T47D (cell line): ENCODE measurements around the gene EML2.
"Not testable (repeated sequence)": the region's sequence is repeated elsewhere in the genome, so short reads cannot be mapped to it uniquely, and the experiment has no call there.

Source experiments
- DNase-seq, 2 experiments: peaks; one replicate each; pipeline versions ENCODE4 v3.0.0 to v3.0.0-alpha.2; 2011 to 2012; ENCODE audit warnings: low read depth in 1 of 2, low spot score in 1 of 2
- JUND ChIP-seq: IDR thresholded peaks from 2 replicates; pipeline ENCODE4 v1.6.1; 2012; ENCODE audit warnings: low read depth
- in situ Hi-C: cut with HindIII; loops from 2 replicates; pipeline ENCODE4 v1.10.0; 2016; ENCODE audit warnings: low sequenced_read_pairs, low pct_unique_long_range_greater_than_20kb

Gene EML2

GRCh38 chr19:45643927-45644771, 5.0 kb upstream of the EML2 start:
- DNase-seq: no peak
- in situ Hi-C loops: no loop called here
- no peak for TF ChIP-seq JUND

- TF ChIP-seq JUND: no peak
- in situ Hi-C loops: no loop called here
- DNase-seq: peak; percentile 82 to 86
Measured at GRCh38 chr19:45643024-45643926, 4.1 kb upstream of the EML2 start.

- DNase-seq: peak; percentile 88 to 97
- in situ Hi-C loops: no loop called here
Measured at GRCh38 chr19:45641274-45642105, 2.3 kb upstream of the EML2 start.

DNA sequence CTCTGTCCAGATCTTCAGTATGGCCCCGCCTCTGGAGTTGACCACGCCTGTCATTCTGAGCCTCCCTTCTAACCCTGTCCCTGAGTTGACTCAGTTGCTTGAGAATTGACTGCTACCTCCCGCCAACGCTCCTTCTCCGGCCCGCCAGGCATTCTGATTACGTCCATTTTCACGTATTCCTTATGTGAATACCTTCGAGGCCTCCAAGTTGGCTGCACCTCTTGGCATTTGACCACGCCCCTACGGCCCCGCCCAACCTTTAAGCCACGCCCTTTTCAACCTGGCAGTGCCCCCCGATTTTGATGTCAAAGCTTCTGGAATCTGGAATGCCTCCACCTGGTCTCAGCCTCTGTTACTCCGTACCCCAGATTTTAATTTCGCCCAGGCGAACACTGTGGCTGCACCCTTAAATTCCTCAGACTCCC, 1.7 kb upstream of the EML2 start:
- in situ Hi-C loops: no loop called here
- TF ChIP-seq JUND: no peak
- peak; percentile 54 to 90 for DNase-seq

More at GRCh38 chr19:45641274-45642105, 2.3 kb upstream of the EML2 start:
- TF ChIP-seq JUND: no peak

GRCh38 chr19:45637890-45638667, 1.1 kb downstream of the EML2 start:
- peak; percentile 28 to 71 for DNase-seq
- no peak for TF ChIP-seq JUND
- in situ Hi-C loops: no loop called here

DNA sequence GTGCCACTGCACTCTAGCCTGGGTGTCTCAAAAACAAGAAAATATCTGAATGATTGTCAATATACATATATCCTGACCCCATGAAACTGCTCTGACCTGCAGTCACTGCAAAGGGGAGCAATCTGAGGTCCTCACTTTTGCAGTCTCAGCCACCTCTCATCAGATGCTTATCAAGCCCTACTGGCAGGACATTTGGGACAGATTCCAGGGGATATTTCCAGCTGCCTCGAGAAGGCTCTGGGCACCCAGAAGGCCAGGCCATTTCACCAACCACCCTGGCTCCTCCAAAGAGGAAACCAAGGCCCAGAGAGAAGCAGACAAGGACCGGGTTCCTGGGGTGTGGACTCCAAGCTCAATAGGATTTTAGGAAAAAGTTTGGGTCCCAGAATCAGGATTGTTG, 2.3 kb downstream of the EML2 start:
- TF ChIP-seq JUND: no peak
- no peak for DNase-seq
- in situ Hi-C loops: no loop called here

DNA sequence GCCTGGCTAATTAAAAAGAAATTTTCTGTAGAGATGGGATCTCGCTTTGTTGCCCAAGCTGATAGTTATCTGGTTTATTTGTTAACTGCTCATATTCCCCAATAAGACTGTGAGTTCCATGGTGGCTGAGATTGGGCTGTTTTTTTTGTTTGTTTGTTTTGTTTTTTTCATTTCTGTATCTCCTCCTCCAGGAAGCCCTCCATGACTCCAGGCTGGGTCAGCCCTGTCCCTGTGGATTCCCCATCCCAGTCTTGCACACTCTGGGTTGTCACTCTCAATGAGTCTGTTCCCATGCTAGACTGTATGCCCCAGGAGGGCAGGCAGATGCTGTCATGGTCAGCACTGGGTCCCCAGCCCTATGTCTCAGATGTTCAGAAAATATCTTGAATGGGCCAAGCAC, 2.9 kb downstream of the EML2 start:
- DNase-seq: no peak
- in situ Hi-C loops: no loop called here
- no peak for TF ChIP-seq JUND

GRCh38 chr19:45632468-45633196, 6.6 kb downstream of the EML2 start:
- no peak for TF ChIP-seq JUND
- peak; percentile 77 to 90 for DNase-seq
- in situ Hi-C loops: no loop called here

GRCh38 chr19:45630463-45630862, 8.7 kb downstream of the EML2 start:
- DNase-seq: peak; percentile 35 to 41

DNA sequence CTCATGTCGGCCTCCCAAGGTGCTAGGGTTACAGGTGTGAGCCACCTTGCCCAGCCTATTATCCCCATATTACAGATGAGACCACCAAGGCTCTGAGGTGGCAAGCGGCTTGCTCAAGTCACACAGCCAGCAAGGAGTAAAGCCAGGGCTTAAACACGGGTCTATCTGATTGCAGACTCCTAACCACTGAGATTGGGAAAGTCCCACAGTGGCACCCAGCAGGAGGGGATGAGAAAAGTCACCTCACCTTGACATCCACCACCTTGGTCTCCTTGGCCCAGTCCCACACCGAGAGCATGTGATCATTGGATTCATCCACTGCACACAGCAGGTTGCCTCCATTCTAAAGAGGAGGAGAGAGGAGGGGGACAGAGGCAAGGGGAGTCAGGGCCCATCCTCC, 9.5 kb downstream of the EML2 start:
- in situ Hi-C loops: no loop called here
- TF ChIP-seq JUND: no peak
- DNase-seq: no peak

More at GRCh38 chr19:45630463-45630862, 8.7 kb downstream of the EML2 start:
- TF ChIP-seq JUND: peak; percentile 52; the same call in 1 of the 2 replicates
- in situ Hi-C loops: no loop called here

DNA sequence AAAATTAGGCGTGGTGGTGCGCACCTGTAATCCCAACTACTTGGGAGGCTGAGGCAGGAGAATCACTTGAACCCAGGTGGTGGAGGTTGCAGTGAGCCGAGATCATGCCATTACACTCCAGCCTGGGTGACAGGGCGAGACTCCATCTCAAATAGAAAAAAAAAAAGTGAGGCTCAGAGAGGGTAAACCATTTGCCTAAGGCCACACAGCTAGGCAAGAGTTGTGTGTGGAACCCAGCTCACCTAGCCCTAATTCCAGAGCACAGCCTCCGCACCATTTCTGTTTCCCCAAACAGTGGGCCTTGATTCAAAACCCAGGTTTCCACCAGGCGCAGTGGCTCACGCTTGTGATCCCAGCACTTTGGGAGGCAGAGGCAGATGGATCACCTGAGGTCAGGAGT, 11.0 kb downstream of the EML2 start:
- DNase-seq, in situ Hi-C loops: not testable (repeated sequence)
